ENCODE results near the gene MATN4.

GRCh38 chr20:45323731-45324130, 15.6 kb upstream of the MATN4 start:
- TF ChIP-seq CTCF (conservative IDR thresholded peaks at IDR 0.05; ENCODE audit: low read length): no peak
- no peak for TF ChIP-seq EZH2phosphoT487 (IDR thresholded peaks at IDR 0.05; ENCODE audit: borderline replicate concordance, low read depth, low read length)
